MCF 10A (cell line): Measurements from ENCODE around the gene ELANE. TPM values are rescaled to one million over a fixed set of nuclear protein-coding genes. Genes with fewer than 3 reads are reported as not detected.

Experiments used
- BruUV-seq: library from RNA; stranded (reverse); fragments of 400-500 nt; replicated peaks from 2 replicates; lab custom pipeline; 2021; lab: Mats Ljungman, UMichigan
- CTCF ChIA-PET: fragments of 300-600 bp; sonication (Branson Sonifier 250); formaldehyde crosslinking; extraction: SDS; loops from one replicate; lab custom pipeline; 2021; ENCODE audit warnings: antibody characterized with exemption, inconsistent platforms; lab: Yijun Ruan, JAX
- POLR2A ChIA-PET: fragments of 300-600, 350-650 bp; sonication (Branson Sonifier 250); formaldehyde crosslinking; extraction: SDS; loops from one replicate; lab custom pipeline; 2020; ENCODE audit warnings: antibody characterized with exemption, inconsistent platforms; lab: Yijun Ruan, JAX
- DNase-seq: peaks from one replicate; pipeline ENCODE4 v3.0.0-alpha.2; 2018; ENCODE audit not compliant: unreplicated experiment
- H3K27ac Mint-ChIP-seq: one replicate; pipeline ENCODE4 v1.8.0; 2022; ENCODE audit warnings: mild to moderate bottlenecking, low read depth, mixed read lengths; ENCODE audit not compliant: unreplicated experiment
- H3K27me3 Mint-ChIP-seq: one replicate; pipeline ENCODE4 v1.8.0; 2022; ENCODE audit warnings: mixed read lengths; ENCODE audit not compliant: insufficient read depth, unreplicated experiment
- H3K36me3 Mint-ChIP-seq: one replicate; pipeline ENCODE4 v1.8.0; 2022; ENCODE audit warnings: mild to moderate bottlenecking, moderate library complexity, mixed read lengths; ENCODE audit not compliant: insufficient read depth, unreplicated experiment
- H3K4me1 Mint-ChIP-seq: one replicate; pipeline ENCODE4 v1.8.0; 2022; ENCODE audit warnings: mixed read lengths; ENCODE audit not compliant: insufficient read depth, unreplicated experiment
- H3K4me3 Mint-ChIP-seq: one replicate; pipeline ENCODE4 v1.8.0; 2022; ENCODE audit warnings: mild to moderate bottlenecking, moderate library complexity, mixed read lengths; ENCODE audit not compliant: unreplicated experiment
- H3K9me3 Mint-ChIP-seq: one replicate; pipeline ENCODE4 v1.8.0; 2022; ENCODE audit warnings: mixed read lengths; ENCODE audit not compliant: unreplicated experiment
- CTCF ChIP-seq: fragments of 200-600 bp; IDR thresholded peaks from one replicate; pipeline ENCODE4 v1.8.0; 2022; ENCODE audit warnings: antibody characterized with exemption, mild to moderate bottlenecking; ENCODE audit not compliant: unreplicated experiment
- intact Hi-C: fragments of 100-400 bp; cut with micrococcal nuclease; formaldehyde crosslinking; loops from 2 replicates; pipeline ENCODE4 v1.14.1; 2022
- total RNA-seq: library from RNA; stranded (reverse); gene quantifications from 2 replicates; pipeline ENCODE4 v1.2.3, GENCODE V29; 2022

Gene ELANE
- total RNA-seq, 1 experiment from 2014 or later, result not detected

- CTCF ChIA-PET, result interaction anchor here (0.6 kb wide), 2 partner anchors 18 to 122 kb away, joined by 3 to 4 read pairs; no protein-coding TSS in a partner anchor
- POLR2A ChIA-PET, result interaction anchor here (0.9 to 1.4 kb wide), 7 partner anchors 10 to 92 kb away, joined by 3 to 14 read pairs (median 5); partner anchors contain the start of gene WDR18
- H3K9me3 Mint-ChIP-seq, result no peaks in the 10 kb centered on the region
- no peaks in the 10 kb centered on the region for H3K27me3 Mint-ChIP-seq
- no TSS peak for BruUV-seq
- peak overlapping the region; percentile 100 for H3K27ac Mint-ChIP-seq
- peak overlapping the region; percentile 82 for H3K4me3 Mint-ChIP-seq
- peaks cover 23% of the 10 kb centered on the region for H3K36me3 Mint-ChIP-seq
- no peak for DNase-seq
- TF ChIP-seq CTCF, result no peak
- peaks cover 7% of the 10 kb centered on the region for H3K4me1 Mint-ChIP-seq
- intact Hi-C loops, result no loop called here
Measured at GRCh38 chr19:892243-892893, 40.3 kb downstream of the ELANE start.

- intact Hi-C loops, result no loop called here
- peak; percentile 96 for DNase-seq
- peak within 1 kb of the TSS; percentile 100 for H3K27ac Mint-ChIP-seq
- H3K4me3 Mint-ChIP-seq, result peak within 1 kb of the TSS; percentile 82
- peaks cover 22% of the 10 kb centered on the region for H3K36me3 Mint-ChIP-seq
- no peaks in the 10 kb centered on the region for H3K9me3 Mint-ChIP-seq
- BruUV-seq, result TSS peak; percentile 100
- no peak for TF ChIP-seq CTCF
- ChIA-PET POLR2A (interaction anchor here (0.6 to 1.4 kb wide), 17 partner anchors 9 to 455 kb away, joined by 3 to 14 read pairs (median 5); partner anchors contain the start of genes CIRBP, CNN2, PTBP1 and R3HDM4), CTCF (interaction anchor here (0.6 kb wide), 4 partner anchors 17 to 122 kb away, joined by 3 to 5 read pairs (median 4); no protein-coding TSS in a partner anchor)
- H3K4me1 Mint-ChIP-seq, result peaks cover 7% of the 10 kb centered on the region
- no peaks in the 10 kb centered on the region for H3K27me3 Mint-ChIP-seq
Measured at GRCh38 chr19:892894-893689, 41.0 kb downstream of the ELANE start, which contains the start of the genes MED16 and RNU6-9. MED16 (minus strand) TSS chr19:893187; CDS start chr19:891131, 2,056 bp downstream. RNU6-9 (plus strand) TSS chr19:893484.

- Mint-ChIP-seq H3K4me1 (peaks cover 7% of the 10 kb centered on the region), H3K27me3 (no peaks in the 10 kb centered on the region), H3K9me3 (no peaks in the 10 kb centered on the region), H3K27ac (no peak overlapping the region), H3K4me3 (no peak overlapping the region), H3K36me3 (peaks cover 33% of the 10 kb centered on the region)
- no peak for DNase-seq
- ChIA-PET CTCF (no interaction called here), POLR2A (no interaction called here)
- BruUV-seq, result no TSS peak
- intact Hi-C loops, result no loop called here
- TF ChIP-seq CTCF, result no peak
Measured at GRCh38 chr19:896434-896833, 44.3 kb downstream of the ELANE start.

GRCh38 chr19:896999-897398 lies 44.9 kb downstream of the ELANE start:
- CTCF ChIA-PET, result interaction anchor here (0.6 kb wide), 1 partner anchor 90 kb away, joined by 3 read pairs; no protein-coding TSS in a partner anchor
- Mint-ChIP-seq H3K27ac (no peak overlapping the region), H3K4me3 (no peak overlapping the region), H3K9me3 (no peaks in the 10 kb centered on the region), H3K4me1 (peaks cover 7% of the 10 kb centered on the region), H3K27me3 (no peaks in the 10 kb centered on the region), H3K36me3 (peaks cover 33% of the 10 kb centered on the region)
- POLR2A ChIA-PET, result interaction anchor here (0.6 kb wide), 1 partner anchor 18 kb away, joined by 3 read pairs; no protein-coding TSS in a partner anchor
- no peak for DNase-seq
- no TSS peak for BruUV-seq
- TF ChIP-seq CTCF, result no peak
- intact Hi-C loops, result no loop called here
